HCT116 (cell line): ENCODE data around the gene PEDS1. TPM values are rescaled to one million over a fixed set of nuclear protein-coding genes. Genes with fewer than 3 reads are reported as not detected.

ENCODE experiments used
- ATAC-seq: fragments of 200-7000 bp; cut with Tn5 transposase; 2 replicates; pipeline ENCODE4 v1.9.1; 2020; ENCODE audit warnings: mild to moderate bottlenecking, moderate library complexity
- BruUV-seq: library from RNA; stranded (reverse); fragments of 400-500 nt; replicated peaks from 2 replicates; lab custom pipeline; 2021; lab: Mats Ljungman, UMichigan
- CTCF ChIA-PET: fragments of 300-600 bp; sonication (Branson Sonifier 250); formaldehyde crosslinking; loops from one replicate; lab custom pipeline; 2021; ENCODE audit warnings: antibody characterized with exemption; lab: Charles Lee
- POLR2A ChIA-PET: fragments of 300-600, 350-600 bp; sonication (Branson Sonifier 250); formaldehyde crosslinking; loops from one replicate; lab custom pipeline; 2021; ENCODE audit warnings: antibody characterized with exemption; lab: Charles Lee
- RAD21 ChIA-PET, 2 experiments: fragments of 300-600 bp; sonication (Branson Sonifier 250); formaldehyde crosslinking; loops; one replicate each; lab custom pipeline; 2023; ENCODE audit warnings: low total read pairs in 2 of 2; ENCODE audit not compliant: uncharacterized antibody in 2 of 2, unreplicated experiment in 2 of 2, low non-redundant PET in 1 of 2; lab: Charles Lee
- DNase-seq: peaks from one replicate; pipeline ENCODE4 v3.0.0-alpha.2; 2010; ENCODE audit warnings: low read depth, low spot score
- H2AFZ ChIP-seq: fragments of 200-600 bp; shearing (Covaris generic), sonication (generic); 2 replicates; pipeline ENCODE4 v1.6.1; 2017; ENCODE audit warnings: low read depth, mixed run types, mixed read lengths, antibody characterized with exemption, low read length; ENCODE audit not compliant: poor library complexity, severe bottlenecking
- H3K27ac ChIP-seq: 2 replicates; pipeline ENCODE4 v1.5.1; 2012; ENCODE audit warnings: low read depth, low read length
- H3K27me3 ChIP-seq: fragments of 200-600 bp; sonication (generic); 2 replicates; pipeline ENCODE4 v1.6.1; 2016; ENCODE audit warnings: mixed run types, low read length, mixed read lengths; ENCODE audit not compliant: insufficient read depth
- H3K36me3 ChIP-seq, 2 experiments: fragments of 200-500 bp in 1 of 2; fragments of 200-600 bp in 1 of 2; sonication (Bioruptor generic) in 1 of 2; sonication (generic) in 1 of 2; 2 replicates each; pipeline versions ENCODE4 v1.5.1 to v1.6.1; 2014 to 2016; ENCODE audit warnings: low read length in 2 of 2, inconsistent platforms in 1 of 2, mixed read lengths in 1 of 2, mixed run types in 1 of 2; ENCODE audit not compliant: insufficient read depth in 2 of 2, control insufficient read depth in 1 of 2
- H3K4me1 ChIP-seq, 2 experiments: fragments of 200-600 bp in 1 of 2; sonication (generic) in 1 of 2; 2 replicates each; pipeline versions ENCODE4 v1.5.1 to v1.6.1; 2012 to 2017; ENCODE audit warnings: low read length in 2 of 2, inconsistent platforms in 1 of 2, mild to moderate bottlenecking in 1 of 2, mixed read lengths in 1 of 2, mixed run types in 1 of 2, moderate library complexity in 1 of 2; ENCODE audit not compliant: insufficient read depth in 2 of 2, control insufficient read depth in 1 of 2
- H3K4me2 ChIP-seq: fragments of 200-600 bp; sonication (generic); 2 replicates; pipeline ENCODE4 v1.6.1; 2017; ENCODE audit warnings: mixed run types, low read length, mixed read lengths
- H3K4me3 ChIP-seq, 2 experiments: fragments of 200-600 bp in 1 of 2; sonication (generic) in 1 of 2; replicated peaks in 1 of 2; 2 replicates each; pipeline ENCODE4 v1.5.1; 2011 to 2016; ENCODE audit warnings: low read length in 2 of 2, control low read depth in 1 of 2, low read depth in 1 of 2, mild to moderate bottlenecking in 1 of 2, mixed read lengths in 1 of 2, mixed run types in 1 of 2
- H3K79me2 ChIP-seq: fragments of 200-600 bp; sonication (generic); 2 replicates; pipeline ENCODE4 v1.6.1; 2017; ENCODE audit warnings: mild to moderate bottlenecking, mixed run types, low read length, moderate library complexity, mixed read lengths; ENCODE audit not compliant: insufficient read depth
- H3K9ac ChIP-seq: fragments of 200-600 bp; sonication (generic); 2 replicates; pipeline ENCODE4 v1.6.1; 2016; ENCODE audit warnings: low read length, mixed read lengths
- H3K9me2 ChIP-seq: fragments of 200-600 bp; sonication (generic), shearing (Covaris generic); 2 replicates; pipeline ENCODE4 v1.6.1; 2017; ENCODE audit warnings: mixed run types, mild to moderate bottlenecking, moderate library complexity; ENCODE audit not compliant: insufficient read depth
- H3K9me3 ChIP-seq, 2 experiments: fragments of 200-500 bp in 1 of 2; fragments of 200-600 bp in 1 of 2; sonication (Bioruptor generic) in 1 of 2; sonication (generic) in 1 of 2; 2 replicates each; pipeline ENCODE4 v1.6.1; 2014 to 2017; ENCODE audit warnings: low read length in 2 of 2, mixed read lengths in 2 of 2, inconsistent platforms in 1 of 2, low read depth in 1 of 2, mild to moderate bottlenecking in 1 of 2, mixed run types in 1 of 2, moderate library complexity in 1 of 2; ENCODE audit not compliant: control insufficient read depth in 1 of 2, insufficient read depth in 1 of 2
- H4K20me1 ChIP-seq: fragments of 200-600 bp; sonication (generic), shearing (Covaris generic); 2 replicates; pipeline ENCODE4 v1.6.1; 2017; ENCODE audit warnings: mixed run types, mild to moderate bottlenecking, moderate library complexity; ENCODE audit not compliant: insufficient read depth
- CTCF ChIP-seq, 3 experiments: fragments of 200-600 bp in 1 of 3; sonication (generic) in 1 of 3; IDR thresholded peaks in 2 of 3; conservative IDR thresholded peaks in 1 of 3; 2 replicates each; pipeline ENCODE4 v1.5.1; 2012 to 2017; ENCODE audit warnings: low read depth in 2 of 3, low read length in 2 of 3, antibody characterized with exemption in 1 of 3, borderline replicate concordance in 1 of 3, control low read depth in 1 of 3, mild to moderate bottlenecking in 1 of 3, mixed read lengths in 1 of 3, mixed run types in 1 of 3, moderate library complexity in 1 of 3; ENCODE audit not compliant: insufficient read depth in 1 of 3
- YY1 ChIP-seq: IDR thresholded peaks from 2 replicates; pipeline ENCODE4 v1.6.1; 2011; ENCODE audit warnings: low read length, low read depth, moderate library complexity, mild to moderate bottlenecking; ENCODE audit not compliant: insufficient replicate concordance; ENCODE audit errors: extremely low read depth
- ZBTB33 ChIP-seq: IDR thresholded peaks from 2 replicates; pipeline ENCODE4 v1.6.1; 2011; ENCODE audit warnings: mild to moderate bottlenecking, low read length, moderate library complexity; ENCODE audit not compliant: insufficient replicate concordance; ENCODE audit errors: extremely low read depth
- intact Hi-C: fragments of 100-400 bp; cut with micrococcal nuclease; formaldehyde crosslinking; loops from 2 replicates; pipeline ENCODE4 v1.10.0; 2022
- total RNA-seq: library from RNA; stranded (reverse); gene quantifications from one replicate; pipeline ENCODE4 v1.2.1, GENCODE V29; 2021; ENCODE audit not compliant: unreplicated experiment

Gene PEDS1
- total RNA-seq, 1 experiment from 2014 or later, result 31.9 TPM

- H2AFZ ChIP-seq, result peak overlapping the region; percentile 53
- peak overlapping the region; percentile 62 for H3K27ac ChIP-seq
- no peak overlapping the region; a peak in 1 of 4 replicates for H3K4me3 ChIP-seq
- no peaks in the 10 kb centered on the region for H3K9me2 ChIP-seq
- H3K4me1 ChIP-seq, result peaks cover 26 to 41% of the 10 kb centered on the region in 2 experiments
- no peak for ATAC-seq
- H3K4me2 ChIP-seq, result peak overlapping the region; percentile 71
- no peaks in the 10 kb centered on the region for H3K36me3 ChIP-seq
- RAD21 ChIA-PET, result interaction anchor here (0.6 to 1.6 kb wide), 3 partner anchors 97 to 277 kb away, joined by 3 to 9 read pairs (median 4); no protein-coding TSS in a partner anchor
- no peak for DNase-seq
- no peaks in the 10 kb centered on the region for H3K9me3 ChIP-seq
- H3K9ac ChIP-seq, result peak overlapping the region; percentile 48
- intact Hi-C loops, result loop anchor here (1.0 to 5.0 kb wide), 6 partner anchors 155 to 545 kb away; partner anchors contain the start of gene PARD6B
- CTCF ChIA-PET, result interaction anchor here (1.0 to 6.8 kb wide), 4 partner anchors 18 to 392 kb away, joined by 3 to 61 read pairs (median 6); no protein-coding TSS in a partner anchor
- H3K27me3 ChIP-seq, result no peaks in the 10 kb centered on the region
- peak; percentile 17 for TF ChIP-seq YY1
- TF ChIP-seq CTCF (IDR thresholded peaks at IDR 0.05 in 2 of 3, conservative IDR thresholded peaks at IDR 0.05 in 1 of 3; ENCODE audit: borderline replicate concordance in 1 of 3, insufficient read depth in 1 of 3, low read depth in 2 of 3, low read length in 2 of 3), result 0 out of 6 replicates have a peak, but pooled peaks of 1 of the 3 experiments have one; percentile 8
- no peak for TF ChIP-seq ZBTB33
- POLR2A ChIA-PET, result interaction anchor here (0.9 to 1.0 kb wide), 2 partner anchors 271 to 277 kb away, joined by 6 read pairs; no protein-coding TSS in a partner anchor
- H4K20me1 ChIP-seq, result no peaks in the 10 kb centered on the region
- peaks cover 6% of the 10 kb centered on the region; the same call in 1 of the 2 replicates for H3K79me2 ChIP-seq
- BruUV-seq, result TSS peak; percentile 46
These were observed 33.5 kb upstream of the PEDS1 start for GRCh38 chr20:50186987-50187402.
